CD4-positive, alpha-beta T cell treated with Interferon gamma for 1 hour (primary cell): Measurements from ENCODE around the gene XRCC4.

Experiments
- DNase-seq: peaks from one replicate; pipeline ENCODE4 v3.0.0-alpha.2; 2020

XRCC4 gene

DNA sequence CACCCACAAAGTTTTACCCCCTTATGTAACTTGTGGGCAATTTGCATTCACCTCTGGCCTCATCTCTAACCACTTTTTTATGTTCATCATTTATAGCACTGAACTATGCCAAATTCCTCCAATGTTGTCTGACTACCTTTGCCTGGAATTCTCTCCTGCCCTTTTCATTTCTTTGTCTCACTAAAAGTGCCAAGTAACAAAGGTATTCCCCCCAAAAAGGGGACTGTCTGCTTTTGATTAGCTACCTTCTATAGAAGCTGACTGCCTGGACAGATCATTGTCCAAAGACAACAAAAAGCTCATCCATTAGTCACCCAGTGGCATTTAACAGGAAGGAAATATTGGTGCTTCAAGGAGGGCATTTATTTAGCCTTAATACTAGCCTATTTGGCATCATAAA, 204.3 kb downstream of the XRCC4 start:
- DNase-seq = no peak

DNA sequence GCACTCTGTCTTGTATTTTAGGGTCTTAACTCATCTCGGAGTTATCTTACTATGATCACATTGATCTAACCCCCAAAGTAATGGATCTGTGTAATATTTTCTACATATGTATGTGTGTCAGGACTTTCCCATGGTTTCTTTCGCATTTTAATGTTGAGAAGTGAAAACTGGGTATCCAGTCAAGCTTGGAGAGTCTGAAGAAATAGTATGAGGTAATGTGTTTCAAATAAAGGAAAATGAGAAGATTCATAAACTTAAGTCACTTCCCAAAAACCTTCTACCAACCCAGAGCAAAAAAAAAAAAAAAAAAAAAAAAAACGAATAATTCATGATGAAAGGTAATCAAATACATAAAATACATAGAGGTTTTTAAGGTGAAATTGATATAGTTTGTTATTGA, 206.4 kb downstream of the XRCC4 start:
- no peak for DNase-seq

DNA sequence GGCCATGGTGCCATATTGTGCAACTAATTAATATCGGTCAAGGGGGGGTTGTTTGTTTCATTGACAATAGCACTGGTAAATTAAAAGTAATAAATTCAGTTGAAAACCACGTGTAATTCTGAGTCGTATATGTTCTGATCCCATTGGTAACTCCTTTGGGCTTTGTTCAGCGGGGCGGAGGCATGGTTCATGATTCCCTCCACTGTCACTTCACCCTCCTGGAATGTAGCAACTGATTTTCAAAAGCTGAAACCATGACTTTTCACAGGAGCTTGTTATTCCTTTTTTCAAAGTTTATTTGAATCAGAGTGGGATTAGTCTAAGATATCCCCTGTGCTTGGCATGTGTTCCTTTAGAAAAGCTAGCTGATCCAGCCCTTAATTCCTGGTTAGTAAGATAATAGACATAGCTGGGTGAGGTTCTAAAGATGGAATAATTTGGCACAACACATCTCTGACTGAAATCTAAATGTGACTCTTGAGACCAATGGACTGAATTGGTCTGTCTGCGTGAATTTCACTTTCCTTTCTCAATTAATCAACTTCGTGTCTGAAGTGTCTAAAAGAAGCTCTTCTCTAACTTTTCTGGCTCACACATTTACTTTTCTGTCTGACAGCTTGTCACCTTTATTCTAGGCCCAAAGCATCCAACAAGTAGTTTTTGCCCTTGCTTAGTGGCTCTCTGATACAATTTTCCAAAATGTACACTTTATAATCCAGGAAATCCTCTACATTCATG, 208.5 kb downstream of the XRCC4 start:
- DNase-seq = no peak

DNA sequence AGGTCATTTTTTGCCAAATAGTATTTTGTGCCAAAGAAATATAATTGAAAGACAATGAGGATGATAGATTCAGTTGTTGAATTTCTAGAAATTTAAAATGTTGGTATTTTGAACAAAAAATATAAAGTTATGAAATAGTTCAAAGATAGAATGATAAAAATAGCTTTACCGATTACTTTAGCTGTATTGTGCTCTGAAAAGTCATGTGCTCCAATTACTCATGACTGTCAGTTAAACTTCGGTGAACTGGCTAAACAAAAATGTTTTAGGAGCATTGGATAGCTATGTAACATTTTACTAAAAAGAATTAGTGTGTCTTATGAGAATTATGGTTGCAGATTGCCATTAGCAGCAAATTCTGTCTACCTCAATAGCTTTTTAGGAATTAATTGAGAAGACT, 216.9 kb downstream of the XRCC4 start:
- no peak for DNase-seq

DNA sequence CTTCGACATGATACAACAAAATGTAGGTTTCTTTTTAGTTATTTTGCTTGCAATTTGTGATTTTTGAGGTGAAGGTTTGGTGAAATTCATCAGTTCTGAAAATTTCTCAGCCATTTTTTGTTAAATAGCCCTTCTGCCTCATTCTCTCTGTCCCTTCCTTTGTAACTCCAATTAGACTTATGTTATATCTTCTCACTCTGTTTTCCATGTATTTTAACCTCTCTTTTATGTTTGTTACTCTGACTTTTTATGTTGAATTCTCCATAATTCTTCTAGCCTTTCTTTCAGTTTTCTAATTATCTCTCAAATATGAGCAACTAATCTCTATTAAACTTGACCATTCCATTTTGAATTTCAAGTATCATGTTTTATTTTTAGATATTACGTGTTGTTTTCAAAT, 222.0 kb downstream of the XRCC4 start:
- no peak for DNase-seq

DNA sequence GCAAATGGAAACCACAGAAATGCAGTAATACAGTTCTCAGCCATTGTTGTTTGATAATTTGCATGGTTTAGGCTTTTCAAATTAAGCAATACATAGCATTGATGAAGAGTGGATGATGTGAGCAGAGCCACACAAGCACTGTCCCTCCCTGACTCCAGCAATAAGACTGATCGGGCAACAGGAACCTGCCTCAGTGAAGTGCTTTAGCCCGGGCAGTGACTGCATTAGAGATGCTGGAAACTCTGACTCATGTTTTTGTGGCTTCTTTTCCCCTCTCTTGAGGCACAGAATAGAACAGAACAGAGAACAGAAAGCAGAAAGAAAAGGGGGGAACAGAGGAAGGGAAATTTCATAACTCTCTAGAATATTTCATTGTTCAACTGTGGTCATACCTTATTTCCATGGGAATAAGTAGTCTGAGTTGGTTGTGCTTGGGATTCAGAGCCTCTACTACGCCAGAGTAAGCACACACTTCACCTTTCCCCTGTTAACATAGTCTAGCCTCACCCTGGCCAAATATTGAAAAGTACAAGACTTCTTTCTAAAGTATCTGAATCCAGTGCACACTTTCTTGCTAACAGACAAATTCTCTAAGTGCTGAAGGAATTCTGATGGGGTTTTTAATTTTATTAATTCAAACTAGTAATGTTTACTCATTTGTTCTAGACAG, 229.4 kb downstream of the XRCC4 start:
- DNase-seq = peak; percentile 67

DNA sequence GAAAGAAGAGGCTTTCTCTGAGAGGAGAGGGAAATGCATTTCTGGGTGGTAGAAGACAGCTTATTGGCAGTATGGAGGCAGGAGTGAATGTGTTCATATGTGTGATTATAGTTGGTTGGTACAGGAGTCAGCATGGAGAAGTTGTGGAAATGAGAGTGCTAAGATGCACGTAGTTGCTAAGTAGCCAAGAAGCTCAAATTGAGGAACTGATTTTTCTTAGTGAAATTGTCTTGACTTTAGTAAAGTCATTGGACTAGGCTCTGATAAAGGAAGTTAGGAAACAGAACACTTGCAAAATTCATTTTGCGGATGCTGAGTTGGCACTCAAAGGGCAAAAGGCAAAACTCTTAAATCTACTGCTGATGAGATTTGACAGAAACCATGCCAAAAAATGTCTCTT, 235.3 kb downstream of the XRCC4 start:
- peak; percentile 10 for DNase-seq

DNA sequence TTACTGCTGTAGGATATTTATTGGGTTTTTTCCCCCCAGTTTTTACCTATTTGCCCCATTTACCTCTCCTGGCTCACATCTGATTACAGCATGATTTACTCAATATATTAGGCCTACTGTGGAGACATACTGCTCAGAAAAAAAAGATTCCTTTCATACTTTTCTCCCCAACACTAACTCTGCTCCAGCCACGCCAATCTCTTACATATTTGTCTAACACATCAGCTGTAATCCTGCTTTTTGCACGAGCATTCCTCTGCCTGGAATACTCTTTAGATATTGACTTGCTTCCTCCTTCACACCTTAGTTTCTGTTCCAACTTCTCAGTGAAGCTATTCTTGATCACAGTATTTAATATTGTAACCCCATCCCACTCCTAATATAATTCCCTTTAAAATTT, 236.1 kb downstream of the XRCC4 start:
- no peak for DNase-seq

DNA sequence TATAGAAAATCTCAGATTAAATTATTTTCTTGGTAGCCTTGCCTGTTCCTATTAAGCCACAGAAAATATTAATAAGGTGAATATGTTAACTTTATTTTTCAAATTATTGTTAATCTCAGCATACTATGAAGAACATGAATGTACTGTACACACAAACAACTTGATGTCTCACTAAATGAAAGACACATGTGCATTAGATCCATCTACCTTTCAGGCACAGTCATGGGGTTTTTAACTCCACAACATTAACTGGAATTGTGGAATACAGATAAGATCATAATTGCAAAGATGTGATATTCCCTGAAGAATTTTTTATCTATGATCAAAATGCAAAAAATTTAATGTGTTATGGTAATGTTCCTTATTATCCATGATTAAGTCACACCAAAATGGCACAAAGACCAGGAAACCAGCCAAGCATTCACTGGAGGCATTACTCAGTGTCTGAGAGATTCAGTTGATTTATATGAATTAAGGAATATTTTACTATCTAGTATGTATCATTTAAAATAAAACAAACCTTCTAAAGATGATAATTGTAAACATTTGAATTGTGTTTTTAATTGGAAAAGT, 244.2 kb downstream of the XRCC4 start:
- DNase-seq = no peak

DNA sequence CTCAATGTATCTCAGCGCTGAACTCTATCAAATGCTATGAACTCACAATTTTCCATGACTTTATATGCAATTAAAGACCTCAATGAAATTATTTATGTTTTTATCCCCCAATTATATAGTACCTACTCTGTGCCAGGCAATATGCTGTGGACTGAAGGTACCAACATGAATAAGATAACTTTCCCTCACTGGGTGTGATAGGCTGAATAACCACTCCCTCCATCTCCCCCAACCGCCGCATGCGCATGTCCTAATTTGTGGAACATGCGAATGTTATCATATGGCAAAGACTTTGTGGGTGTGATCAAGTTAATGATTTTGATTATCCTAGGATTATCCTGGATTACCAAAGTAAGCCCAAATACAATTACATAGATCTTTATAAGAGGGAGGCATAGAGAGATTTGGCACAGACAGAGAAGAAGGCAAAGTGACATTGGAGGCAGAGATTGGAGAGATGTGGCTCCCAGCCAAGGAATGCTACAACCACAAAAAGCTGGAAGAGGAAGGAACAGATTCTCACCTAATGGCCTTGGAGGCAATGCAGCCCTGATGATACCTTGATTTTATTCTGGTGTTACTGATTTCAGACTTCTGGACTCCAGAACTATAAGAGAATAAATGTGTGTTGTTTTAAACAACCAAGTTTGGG, 245.1 kb downstream of the XRCC4 start:
- DNase-seq = no peak

DNA sequence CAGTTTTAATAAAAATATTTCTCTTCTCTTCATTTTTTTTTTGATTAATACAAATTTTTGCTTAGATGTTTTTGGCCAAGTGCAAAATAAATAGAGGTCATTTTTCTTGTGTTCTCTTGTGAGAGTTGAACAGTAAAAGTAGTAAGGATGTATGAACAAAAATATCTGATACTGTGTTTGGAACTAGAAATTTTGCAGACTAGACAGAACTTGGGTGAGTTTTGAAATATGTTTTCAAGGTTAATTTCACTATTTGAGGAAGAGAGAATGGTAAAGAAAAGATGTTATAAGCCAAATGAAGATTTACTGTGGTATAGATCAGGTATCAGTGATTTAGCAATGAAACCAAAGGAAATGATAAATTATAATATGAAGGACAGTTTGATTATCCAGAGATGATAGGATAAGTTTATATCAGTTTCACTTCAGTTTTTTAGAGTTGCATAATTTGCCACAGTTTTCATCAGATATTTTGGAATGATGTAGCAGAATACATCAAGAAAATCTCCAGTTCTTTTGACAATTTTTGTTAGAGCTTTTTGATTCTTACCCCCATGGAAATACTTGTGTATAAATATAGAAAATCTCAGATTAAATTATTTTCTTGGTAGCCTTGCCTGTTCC, 246.3 kb downstream of the XRCC4 start:
- DNase-seq = no peak

DNA sequence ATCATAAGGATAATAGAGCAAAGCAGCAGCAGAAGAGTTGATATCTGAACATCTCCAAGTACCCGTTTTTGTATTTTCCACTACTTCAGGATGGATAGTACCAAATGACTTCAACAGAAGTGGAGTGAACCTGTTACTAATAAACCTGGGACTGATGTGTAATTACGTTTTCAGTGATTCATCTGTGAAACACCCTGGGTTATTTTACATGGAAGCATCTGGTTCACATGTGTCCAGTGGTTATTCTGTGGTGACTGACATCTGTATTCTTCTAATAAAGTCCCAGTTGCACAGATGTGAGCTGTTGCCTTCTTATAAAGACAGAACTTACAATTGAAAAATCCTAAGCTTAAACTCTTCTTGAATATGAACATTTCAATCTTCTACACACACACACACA, 254.5 kb downstream of the XRCC4 start:
- DNase-seq = no peak

DNA sequence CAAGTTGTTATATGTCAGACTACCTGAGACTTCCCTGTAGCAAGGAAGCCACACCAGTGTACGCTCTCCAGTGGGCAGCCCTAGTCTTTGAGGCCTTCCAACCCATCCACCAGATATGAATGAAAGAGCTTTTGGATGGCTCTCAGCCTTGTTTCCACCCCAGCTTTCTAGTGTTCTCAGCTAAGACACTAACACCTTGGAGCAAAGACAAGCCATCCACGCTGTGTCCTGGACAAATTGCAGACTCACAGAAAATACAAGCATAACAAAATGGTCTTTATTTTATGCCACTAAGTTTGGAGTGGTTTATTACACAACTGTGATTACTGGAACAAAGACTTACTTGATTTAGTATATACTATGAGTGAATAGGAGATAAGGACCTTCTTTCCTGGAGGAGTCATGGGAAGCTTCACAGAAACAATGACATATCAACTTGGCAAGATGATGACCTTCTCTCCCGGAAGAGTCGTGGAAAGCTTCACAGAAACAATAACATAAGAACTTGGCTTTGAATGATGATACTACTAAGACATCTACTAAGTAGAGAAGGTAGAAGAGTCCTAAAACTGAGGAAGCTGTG, 260.2 kb downstream of the XRCC4 start:
- no peak for DNase-seq

DNA sequence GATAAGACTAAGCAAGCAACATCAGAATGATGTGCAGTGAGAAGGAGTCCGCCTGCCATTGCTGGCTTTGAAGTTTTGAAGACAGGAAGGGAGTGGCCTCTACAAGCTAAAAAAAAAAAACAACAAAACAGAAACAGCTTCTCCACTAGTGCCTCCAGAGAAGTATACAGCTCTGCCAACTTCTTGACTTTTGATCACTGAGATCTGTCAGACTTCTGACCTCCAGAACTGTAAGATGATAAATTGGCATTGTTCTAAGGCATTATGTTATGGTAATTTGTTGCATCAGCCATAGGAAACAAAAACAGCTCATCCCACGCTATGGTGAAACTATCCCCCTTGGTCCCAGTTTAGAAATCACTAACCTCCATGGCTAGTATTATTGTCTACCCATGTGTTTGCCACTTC, 263.2 kb downstream of the XRCC4 start:
- no peak for DNase-seq

DNA sequence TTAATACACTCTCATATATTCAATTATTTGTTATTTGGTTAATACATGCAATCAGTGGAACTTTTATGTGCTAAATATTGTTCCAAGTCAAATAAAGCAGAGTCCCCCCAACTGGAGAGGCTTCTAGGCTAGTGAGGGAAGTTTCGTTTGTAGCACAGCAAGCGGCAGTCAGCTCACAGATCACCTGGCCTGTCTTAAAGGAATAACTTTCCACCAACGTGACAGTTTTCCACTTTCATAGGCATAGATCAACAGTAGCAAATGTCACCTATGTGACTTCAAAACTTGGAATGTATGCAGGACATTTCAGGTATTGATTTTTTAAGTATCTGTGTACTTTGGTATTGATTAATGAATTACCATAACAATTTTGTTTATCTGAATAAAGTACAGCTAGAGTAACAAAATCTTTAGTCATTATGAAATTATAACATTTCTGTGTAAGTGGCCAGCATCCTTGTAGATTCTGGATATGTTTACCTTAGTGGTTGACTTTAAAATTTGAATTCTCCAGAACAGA, 264.5 kb downstream of the XRCC4 start:
- no peak for DNase-seq

DNA sequence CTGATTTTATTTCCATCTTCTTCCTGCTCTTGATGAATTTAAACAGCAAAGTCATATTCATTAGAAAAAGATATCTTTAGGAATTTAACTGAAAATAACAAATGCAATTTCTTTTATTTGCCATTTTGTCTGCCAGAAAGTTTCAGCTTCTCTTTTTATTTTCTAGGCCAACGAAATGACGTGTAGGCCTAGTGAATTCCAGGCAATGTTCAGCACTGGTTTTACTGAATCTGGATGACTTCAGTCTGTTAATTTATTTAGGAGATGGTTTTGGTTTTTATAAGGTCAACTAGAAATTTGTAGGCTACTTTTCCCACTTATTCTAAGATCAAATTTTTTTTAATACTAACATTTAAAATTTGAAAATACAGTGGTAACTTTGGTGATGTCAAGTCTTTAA, 265.1 kb downstream of the XRCC4 start:
- DNase-seq = no peak

DNA sequence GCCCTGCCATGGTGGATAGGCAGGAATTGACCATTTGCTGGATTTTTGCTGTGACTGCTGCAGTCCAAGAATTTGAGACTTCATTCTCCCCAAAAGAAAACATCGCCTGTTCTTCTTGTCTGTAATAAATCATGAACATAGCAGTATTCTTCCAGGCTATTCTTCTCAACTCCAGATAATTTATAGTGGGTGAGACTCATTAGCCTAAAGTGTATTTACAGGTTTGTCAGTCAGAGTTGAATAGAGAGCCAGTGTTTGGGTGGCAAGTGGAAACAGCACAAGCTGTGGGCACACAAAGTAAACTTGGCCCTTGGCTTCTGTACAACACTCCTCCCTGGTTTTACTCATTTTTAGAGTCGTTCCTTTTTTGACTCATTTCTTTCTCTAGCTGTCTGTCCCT, 266.0 kb downstream of the XRCC4 start:
- no peak for DNase-seq

DNA sequence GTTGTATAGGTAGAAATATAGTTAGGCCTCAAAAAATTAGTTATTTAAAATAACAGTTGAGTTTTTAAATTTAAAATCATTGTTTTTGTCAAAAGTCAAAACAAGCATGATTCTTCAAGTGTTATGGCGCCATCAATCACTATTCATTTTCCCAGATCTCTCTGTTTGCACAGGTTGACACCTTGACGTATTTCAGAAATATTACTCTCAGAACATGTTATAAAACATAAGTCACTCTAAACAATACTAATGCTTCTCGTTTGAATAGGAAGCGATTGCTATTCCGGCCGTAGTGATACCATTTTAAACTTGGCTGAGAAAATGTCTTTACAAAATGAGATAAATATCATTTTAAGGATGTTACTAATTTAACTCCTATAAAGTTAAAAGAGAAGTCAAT, 268.1 kb downstream of the XRCC4 start:
- DNase-seq = no peak

DNA sequence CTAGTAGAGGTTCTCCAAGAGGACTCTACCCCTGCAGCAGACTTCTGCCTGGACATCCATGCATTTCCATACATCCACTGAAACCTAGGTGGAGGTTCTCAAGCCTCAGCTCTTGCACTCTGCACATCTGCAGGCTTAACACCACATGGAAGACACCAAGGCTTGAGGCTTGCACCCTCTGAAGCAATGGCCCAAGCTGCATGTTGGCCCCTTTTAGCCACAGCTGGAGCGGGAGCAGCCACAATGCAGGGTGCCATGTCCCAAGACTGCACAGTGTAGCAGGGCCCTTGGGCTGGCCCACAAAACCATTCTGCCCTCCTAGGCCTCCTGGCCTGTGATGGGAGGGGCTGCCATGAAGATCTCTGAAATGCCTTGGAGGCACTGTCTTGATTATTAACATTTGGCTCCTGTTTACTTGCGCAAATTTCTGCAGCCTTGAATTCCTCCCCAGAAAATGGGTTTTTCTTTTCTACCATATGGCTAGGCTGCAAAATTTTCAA, 271.0 kb downstream of the XRCC4 start:
- DNase-seq = no peak

DNA sequence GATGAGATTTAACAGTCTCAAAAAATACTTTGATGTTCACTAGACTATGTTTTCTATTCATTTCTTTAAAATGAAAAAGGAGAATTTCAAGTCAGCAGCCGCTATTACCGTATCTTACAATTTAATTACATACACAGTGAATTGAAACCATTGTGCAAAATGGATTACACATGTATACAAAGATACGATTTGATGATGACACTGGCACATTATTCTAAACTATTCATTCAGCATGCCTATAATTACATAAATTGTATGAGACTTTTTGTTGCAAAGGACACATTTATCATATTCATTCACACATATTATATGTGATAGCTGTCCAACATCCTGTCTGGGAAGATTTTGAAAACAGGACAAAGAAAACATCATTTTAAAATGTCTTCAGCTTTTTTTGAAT, 275.9 kb downstream of the XRCC4 start:
- DNase-seq = no peak

DNA sequence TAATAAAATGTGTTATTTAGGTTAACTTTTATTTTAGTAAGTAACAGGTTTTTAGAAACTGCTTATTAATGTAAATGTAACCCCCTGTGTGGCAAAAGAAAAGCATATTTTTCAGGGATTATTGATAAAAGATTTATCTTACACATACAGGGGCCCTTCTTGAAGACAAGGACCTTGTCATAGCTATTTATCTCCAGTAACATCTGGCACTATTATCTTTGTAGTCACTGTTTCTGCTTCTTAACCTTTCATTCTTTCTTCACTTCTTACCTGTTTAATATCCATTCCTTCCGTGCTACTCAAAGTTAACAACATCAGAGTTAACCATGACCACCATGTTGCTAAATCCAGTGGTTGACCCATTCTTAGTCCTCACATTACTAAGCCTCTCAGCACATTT, 276.4 kb downstream of the XRCC4 start:
- DNase-seq = no peak

DNA sequence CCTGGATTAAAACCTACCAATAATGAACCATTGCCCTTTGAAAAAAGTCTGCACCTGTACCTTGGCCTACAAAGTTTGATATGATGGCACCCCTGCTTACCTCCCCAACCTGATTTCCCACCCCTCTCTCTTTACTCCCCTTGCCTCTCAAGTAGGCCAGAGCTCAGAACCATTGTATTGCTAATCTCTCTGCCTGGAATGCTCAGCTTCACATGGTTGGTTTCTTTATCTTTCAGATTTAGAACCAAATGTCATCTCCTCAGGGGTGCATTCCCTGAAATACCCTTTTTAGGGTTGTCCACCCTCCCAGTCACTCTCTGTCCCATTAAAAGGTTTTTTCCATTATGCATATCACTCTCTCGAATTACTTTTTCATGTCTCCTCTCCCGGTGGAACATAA, 277.6 kb downstream of the XRCC4 start:
- no peak for DNase-seq
